Activated naive CD8-positive, alpha-beta T cell (primary cell): Measurements from ENCODE around the gene FEM1B.

Source experiments
- H3K27ac Mint-ChIP-seq: one replicate; pipeline ENCODE4 v1.8.0; 2021; ENCODE audit warnings: mixed read lengths
- H3K27me3 Mint-ChIP-seq: one replicate; pipeline ENCODE4 v1.8.0; 2021; ENCODE audit warnings: mixed read lengths
- H3K36me3 Mint-ChIP-seq: one replicate; pipeline ENCODE4 v1.8.0; 2021; ENCODE audit warnings: mixed read lengths
- H3K4me1 Mint-ChIP-seq: one replicate; pipeline ENCODE4 v1.8.0; 2021; ENCODE audit warnings: low read depth, mixed read lengths
- H3K4me3 Mint-ChIP-seq: one replicate; pipeline ENCODE4 v1.8.0; 2021; ENCODE audit warnings: mild to moderate bottlenecking, mixed read lengths
- H3K9me3 Mint-ChIP-seq: one replicate; pipeline ENCODE4 v1.8.0; 2021; ENCODE audit warnings: low read depth, mixed read lengths

FEM1B gene

DNA sequence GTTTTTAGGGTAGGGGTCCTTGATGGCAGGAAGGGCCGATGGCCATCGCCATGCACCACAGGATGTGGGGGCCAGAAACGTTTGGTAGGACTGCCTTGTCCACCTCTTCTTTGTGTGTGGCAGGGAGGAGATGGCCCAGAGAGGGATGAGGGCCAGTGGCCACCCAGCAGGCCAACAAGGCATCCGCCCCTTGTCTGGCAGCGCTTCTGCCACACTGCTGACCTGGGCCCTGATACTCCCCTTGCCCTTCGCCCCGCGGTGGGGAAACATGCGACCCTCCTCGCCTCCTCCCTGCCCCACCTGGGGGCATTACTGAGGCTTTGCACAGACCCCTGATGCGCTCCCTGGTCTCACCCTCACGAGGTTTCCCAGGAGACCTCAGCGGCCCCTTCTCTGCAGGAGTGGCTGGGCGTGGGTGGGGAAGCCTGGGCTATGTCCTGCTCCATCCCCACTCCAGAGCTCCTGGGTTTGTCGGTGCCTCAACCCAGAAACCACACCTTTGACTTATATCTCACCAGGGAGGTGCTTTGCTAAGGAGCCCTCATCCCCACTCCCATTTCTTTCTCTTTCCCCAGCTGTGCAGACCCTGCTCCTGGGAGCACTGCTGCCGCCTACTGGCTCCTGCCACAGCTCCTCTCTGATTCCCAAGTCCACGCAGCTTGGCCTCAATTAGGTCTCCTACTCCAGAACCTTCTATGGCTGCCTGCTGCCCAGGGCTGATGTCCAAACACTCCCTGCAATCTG lies 38.7 kb downstream of the FEM1B start:
- Mint-ChIP-seq H3K4me1 (no peaks in the 10 kb centered on the region), H3K36me3 (no peaks in the 10 kb centered on the region), H3K9me3 (no peaks in the 10 kb centered on the region), H3K4me3 (no peak overlapping the region), H3K27me3 (peaks cover 2% of the 10 kb centered on the region), H3K27ac (no peak overlapping the region)

DNA sequence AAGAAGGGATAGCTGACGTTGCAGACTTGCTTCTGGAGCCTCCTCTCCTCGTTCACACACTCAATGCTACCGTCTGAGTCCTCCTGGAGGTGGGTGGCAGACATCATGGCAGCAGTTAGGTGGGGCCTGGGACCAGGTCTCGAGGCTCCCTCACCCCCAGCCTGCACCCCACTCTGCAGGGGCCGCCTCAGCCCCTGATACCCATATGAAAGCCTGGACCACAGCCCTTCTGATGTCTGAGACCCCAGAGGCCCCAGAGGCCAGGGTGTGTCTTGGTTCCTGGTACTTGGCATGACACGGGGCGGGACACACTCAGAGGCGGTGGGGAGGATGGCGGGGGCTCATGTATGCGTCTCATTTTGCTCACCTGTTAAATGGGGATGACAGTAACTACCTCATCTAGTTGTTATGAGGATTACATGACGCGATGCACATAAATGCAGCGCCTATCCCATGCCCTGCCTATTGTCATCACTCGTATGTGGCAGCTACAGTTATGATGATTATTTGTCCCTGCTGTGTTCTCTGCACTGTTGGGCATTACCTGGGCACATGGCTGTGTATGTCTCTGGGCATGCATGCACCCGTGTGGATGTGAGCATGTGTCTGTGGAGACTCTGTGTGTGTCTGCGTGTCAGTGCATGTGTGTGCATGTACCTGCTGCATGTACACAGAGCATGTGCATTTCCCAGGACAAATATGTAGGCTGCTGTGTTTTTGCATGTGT lies 39.9 kb downstream of the FEM1B start:
- H3K4me3 Mint-ChIP-seq, result no peak overlapping the region
- no peaks in the 10 kb centered on the region for H3K9me3 Mint-ChIP-seq
- H3K27me3 Mint-ChIP-seq, result peaks cover 2% of the 10 kb centered on the region
- no peak overlapping the region for H3K27ac Mint-ChIP-seq
- no peaks in the 10 kb centered on the region for H3K4me1 Mint-ChIP-seq
- H3K36me3 Mint-ChIP-seq, result no peaks in the 10 kb centered on the region

DNA sequence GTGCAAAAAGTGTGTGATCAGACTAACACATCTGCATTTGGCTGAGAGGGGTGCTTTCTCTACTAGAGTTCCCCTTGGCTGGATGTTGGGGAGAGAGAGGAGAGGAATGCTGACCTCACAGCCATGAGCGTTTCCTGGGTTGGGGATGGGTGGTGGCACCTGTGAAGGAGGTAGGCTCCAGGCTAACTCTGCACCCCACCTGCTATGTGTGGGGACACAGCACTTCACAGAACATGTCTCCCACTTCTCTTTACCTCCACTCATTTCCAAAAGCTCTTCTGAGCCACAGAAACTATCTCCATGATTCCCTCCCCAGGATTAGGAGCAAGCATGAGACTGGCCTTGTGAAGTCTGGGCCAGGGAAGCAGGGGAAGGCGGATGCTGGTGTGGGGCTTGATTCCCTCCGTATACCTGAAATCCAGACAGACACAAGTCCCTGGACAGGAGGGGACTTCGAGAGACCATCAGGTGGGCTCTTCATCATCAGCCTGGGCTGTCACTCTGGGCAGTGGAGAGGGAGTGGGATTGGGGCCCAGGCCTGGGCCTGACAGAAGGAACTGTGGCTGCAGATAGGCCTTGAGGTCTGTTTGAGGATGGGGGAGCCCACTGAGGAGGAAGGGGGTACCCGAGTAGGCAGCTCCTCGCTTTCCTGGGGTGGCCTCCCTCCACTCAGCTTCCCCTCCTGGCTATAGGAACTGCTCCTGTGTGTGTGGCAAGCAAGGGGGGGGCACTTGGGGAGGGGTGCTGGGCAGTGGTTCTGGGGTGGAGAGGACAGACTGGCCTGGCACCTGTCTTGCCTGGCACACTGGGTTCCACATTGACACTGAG lies 40.7 kb downstream of the FEM1B start:
- Mint-ChIP-seq H3K36me3 (no peaks in the 10 kb centered on the region), H3K27me3 (peaks cover 2% of the 10 kb centered on the region), H3K4me3 (no peak overlapping the region), H3K4me1 (no peaks in the 10 kb centered on the region), H3K9me3 (no peaks in the 10 kb centered on the region), H3K27ac (no peak overlapping the region)

DNA sequence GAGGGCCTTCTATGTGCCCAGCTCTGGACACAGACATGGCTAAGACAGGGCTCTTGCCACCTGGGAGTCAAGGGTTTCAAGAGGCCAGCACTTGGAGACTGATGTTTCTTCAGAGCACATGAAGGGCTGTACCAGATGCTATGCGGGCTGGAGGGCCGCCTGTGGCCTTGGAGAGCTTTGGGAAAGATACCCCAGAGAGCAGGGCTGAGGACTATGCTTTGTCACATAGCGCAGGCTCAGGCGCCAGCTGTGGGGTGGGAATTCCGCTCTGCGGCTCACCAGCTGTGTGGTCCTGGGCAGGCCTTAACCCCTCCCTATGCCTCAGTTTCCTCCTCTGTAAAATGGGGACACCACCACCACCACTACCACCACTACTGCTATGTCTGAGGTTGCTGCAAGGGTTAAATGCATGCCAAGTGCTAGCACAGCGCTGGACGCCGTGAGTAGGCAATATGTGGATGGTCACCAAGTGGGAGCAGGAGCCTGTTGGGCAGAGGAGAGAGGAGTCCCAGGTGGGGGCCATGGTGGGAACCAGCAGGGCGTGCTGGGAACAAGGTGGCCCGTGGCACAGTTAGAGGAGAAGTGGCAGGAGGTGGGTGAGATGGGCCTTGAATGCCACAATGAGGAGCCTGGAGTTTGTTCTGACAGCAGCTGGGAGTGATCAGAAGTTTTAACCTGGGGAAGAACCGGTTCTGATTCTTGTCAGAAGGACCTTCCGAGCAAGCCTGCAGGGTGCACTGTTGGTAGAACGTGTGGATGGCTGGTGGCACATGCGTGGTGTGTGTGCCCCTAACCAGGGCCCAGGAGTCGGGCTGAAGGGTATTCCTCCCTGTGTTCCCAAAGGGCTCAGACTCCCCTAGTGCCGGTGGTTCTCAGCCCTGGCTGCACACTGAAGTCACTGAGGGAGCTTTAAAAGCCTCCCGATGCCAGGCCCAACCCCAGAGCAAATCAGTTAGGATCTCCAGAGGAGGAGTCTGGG lies 41.7 kb downstream of the FEM1B start:
- Mint-ChIP-seq H3K4me3 (no peak overlapping the region), H3K27ac (no peak overlapping the region), H3K4me1 (no peaks in the 10 kb centered on the region), H3K9me3 (no peaks in the 10 kb centered on the region), H3K36me3 (no peaks in the 10 kb centered on the region), H3K27me3 (peaks cover 2% of the 10 kb centered on the region)

DNA sequence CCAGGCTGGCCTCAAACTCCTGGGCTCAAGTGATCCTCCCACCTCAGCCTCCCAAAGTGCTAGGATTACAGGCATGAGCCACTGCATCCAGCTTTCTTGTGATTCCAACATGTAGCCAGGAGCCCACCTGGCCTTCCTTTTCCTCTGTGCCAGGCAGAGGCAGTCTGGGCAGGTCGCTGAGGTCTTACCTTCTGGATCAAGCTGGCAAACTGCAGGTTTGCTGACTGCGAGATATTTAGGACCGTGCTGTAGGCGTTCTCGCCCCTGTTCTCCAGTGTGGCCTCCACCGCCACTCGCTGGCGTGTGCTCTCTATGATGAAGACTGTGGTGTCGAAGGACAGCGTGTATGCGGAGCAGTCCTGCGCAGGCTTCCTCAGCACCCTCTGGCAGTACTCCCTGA lies 42.5 kb downstream of the FEM1B start:
- H3K27ac Mint-ChIP-seq, result no peak overlapping the region
- H3K4me3 Mint-ChIP-seq, result no peak overlapping the region
- H3K27me3 Mint-ChIP-seq, result peaks cover 2% of the 10 kb centered on the region

DNA sequence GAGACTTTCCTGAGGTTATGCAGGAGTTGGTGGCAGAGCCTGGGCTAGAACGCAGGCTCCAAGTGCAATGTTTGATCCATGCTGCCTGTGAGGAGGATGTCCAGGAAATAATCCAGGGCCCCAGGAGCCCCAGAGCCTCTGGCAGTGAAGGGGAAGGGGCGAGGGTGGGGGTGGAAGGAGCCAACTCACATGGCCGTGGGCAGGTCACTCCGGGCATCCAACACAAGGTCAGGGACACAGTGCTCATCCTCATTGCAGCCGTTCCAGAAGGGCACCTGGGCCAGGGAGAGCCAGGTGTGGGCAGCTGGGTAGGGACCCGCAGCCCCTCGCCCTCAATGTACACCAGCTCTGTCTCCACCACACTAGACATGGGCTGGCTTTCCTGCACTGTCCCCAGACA lies 43.7 kb downstream of the FEM1B start:
- H3K4me3 Mint-ChIP-seq, result no peak overlapping the region
- no peaks in the 10 kb centered on the region for H3K9me3 Mint-ChIP-seq
- H3K27me3 Mint-ChIP-seq, result peaks cover 2% of the 10 kb centered on the region
- no peaks in the 10 kb centered on the region for H3K36me3 Mint-ChIP-seq
- H3K4me1 Mint-ChIP-seq, result peaks cover 2% of the 10 kb centered on the region
- no peak overlapping the region for H3K27ac Mint-ChIP-seq

More for the DNA sequence above, 42.5 kb downstream of the FEM1B start:
- H3K36me3 Mint-ChIP-seq, result no peaks in the 10 kb centered on the region
- H3K9me3 Mint-ChIP-seq, result no peaks in the 10 kb centered on the region
- H3K4me1 Mint-ChIP-seq, result no peaks in the 10 kb centered on the region

DNA sequence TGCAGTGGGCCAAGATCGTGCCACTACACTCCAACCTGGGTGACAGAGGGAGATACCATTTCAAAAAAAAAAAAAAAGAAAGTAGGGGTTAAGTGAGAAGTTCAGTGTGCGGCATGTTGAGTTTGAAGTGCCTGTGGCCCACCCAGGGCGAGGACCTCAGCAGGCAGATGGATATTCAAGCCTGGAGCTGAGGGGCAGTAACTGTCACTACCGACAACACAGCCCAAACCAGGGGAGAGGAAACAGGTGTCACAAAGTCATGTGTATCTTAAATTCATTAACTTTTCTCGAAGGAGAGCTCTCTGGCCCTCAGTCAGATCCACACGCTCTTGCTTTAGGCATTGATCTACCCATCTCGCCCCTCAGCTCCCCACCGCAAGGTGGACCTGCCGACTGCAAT lies 45.3 kb downstream of the FEM1B start:
- Mint-ChIP-seq H3K36me3 (no peaks in the 10 kb centered on the region), H3K4me3 (no peak overlapping the region), H3K9me3 (no peaks in the 10 kb centered on the region), H3K27ac (no peak overlapping the region), H3K27me3 (no peaks in the 10 kb centered on the region), H3K4me1 (peaks cover 18% of the 10 kb centered on the region)

DNA sequence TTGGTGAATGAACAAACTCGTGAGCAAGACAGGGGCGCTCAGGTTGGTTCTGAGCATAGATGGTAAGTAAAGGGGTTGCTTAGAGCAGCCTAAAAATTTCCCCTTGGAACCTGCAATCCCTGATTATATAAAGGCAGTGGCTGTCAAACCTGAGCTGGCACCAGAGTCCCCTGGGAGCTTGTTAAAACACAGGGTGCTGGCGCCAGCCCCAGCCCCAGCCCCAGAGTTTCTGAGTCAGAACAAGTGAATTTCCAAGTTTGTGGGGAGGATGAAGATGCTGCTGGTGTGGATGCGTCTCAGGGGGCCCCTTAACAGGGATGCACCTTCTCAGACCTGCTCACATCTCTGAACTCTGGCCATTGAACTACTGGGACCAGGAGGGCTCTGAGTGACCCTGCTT lies 48.2 kb downstream of the FEM1B start:
- Mint-ChIP-seq H3K4me3 (no peak overlapping the region), H3K27me3 (no peaks in the 10 kb centered on the region), H3K4me1 (peaks cover 31% of the 10 kb centered on the region), H3K36me3 (no peaks in the 10 kb centered on the region), H3K9me3 (no peaks in the 10 kb centered on the region), H3K27ac (no peak overlapping the region)

DNA sequence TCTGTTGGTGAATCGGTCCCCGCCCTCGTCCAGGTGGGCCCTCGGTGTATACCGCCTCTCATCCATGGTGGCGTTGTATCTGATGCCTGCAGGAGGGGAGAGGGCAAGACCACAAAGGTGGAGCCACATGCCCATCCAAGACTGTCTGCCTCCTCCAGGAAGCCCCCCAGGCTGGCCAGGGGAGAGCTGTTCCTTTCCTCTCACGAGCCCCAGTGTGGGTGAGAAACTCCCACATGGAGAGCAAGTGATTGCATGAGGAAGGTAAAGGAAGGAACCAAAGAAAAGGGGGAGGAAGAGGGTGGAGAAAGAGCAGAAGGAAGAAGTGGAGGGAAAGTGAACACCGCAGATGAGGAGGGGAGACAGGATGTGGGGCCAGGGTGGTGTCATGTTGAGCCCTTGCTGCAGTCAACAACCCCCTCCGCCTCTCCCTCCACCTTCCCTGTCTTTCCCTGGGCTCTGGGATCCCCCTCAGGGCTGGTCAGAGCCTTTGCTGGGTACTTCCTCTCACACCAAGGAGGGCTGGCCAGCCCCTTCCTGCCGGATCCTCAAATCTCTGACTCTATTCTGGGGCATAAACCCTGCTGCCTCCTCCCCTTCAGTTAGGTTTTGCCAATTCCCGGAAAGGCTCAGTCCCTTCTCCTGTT lies 49.3 kb downstream of the FEM1B start:
- Mint-ChIP-seq H3K27ac (no peak overlapping the region), H3K27me3 (no peaks in the 10 kb centered on the region), H3K36me3 (no peaks in the 10 kb centered on the region), H3K9me3 (no peaks in the 10 kb centered on the region), H3K4me3 (no peak overlapping the region), H3K4me1 (peaks cover 31% of the 10 kb centered on the region)

DNA sequence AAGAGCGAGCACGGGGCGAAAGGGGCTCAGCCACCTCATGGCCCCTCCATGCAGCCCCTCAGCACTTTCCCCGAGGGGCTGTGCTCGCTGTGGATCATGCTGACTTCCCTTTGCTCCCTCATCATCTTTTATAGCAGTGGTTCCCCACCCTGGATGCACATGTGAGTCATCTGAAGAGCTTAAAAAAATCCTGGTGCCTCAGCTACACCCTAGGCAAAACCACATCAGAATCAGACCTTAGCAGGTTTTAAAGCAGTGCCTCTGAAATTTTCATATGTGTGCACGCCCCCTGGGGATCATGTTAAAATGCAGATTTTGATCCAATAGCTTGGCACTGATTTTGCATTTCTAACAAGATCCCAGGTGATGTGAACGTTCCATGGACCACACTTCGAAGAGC lies 50.9 kb downstream of the FEM1B start:
- peaks cover 31% of the 10 kb centered on the region for H3K4me1 Mint-ChIP-seq
- H3K36me3 Mint-ChIP-seq, result no peaks in the 10 kb centered on the region
- no peaks in the 10 kb centered on the region for H3K9me3 Mint-ChIP-seq
- H3K27me3 Mint-ChIP-seq, result no peaks in the 10 kb centered on the region
- H3K27ac Mint-ChIP-seq, result no peak overlapping the region
- H3K4me3 Mint-ChIP-seq, result no peak overlapping the region

DNA sequence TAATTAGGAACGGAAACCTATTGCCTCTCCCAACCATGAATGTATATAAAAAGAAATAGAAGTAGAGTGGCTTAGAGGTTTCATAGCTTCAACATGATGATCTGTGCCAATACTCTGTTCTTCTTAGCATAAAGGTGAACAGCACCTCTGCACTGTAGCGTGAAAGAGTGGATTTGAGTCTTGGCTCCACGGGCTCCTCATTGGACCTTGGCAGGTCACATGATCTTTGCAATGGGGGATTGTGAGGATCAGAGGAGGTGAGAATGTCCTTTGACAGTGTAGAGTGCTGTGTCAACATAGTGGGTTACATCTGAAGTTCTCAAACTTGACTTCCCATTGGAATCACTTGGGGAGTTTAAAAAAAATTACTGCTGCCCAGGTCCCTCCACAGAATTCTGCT lies 51.4 kb downstream of the FEM1B start:
- no peak overlapping the region for H3K4me3 Mint-ChIP-seq
- no peaks in the 10 kb centered on the region for H3K9me3 Mint-ChIP-seq
- H3K4me1 Mint-ChIP-seq, result peaks cover 31% of the 10 kb centered on the region
- no peaks in the 10 kb centered on the region for H3K27me3 Mint-ChIP-seq
- no peak overlapping the region for H3K27ac Mint-ChIP-seq
- H3K36me3 Mint-ChIP-seq, result no peaks in the 10 kb centered on the region

DNA sequence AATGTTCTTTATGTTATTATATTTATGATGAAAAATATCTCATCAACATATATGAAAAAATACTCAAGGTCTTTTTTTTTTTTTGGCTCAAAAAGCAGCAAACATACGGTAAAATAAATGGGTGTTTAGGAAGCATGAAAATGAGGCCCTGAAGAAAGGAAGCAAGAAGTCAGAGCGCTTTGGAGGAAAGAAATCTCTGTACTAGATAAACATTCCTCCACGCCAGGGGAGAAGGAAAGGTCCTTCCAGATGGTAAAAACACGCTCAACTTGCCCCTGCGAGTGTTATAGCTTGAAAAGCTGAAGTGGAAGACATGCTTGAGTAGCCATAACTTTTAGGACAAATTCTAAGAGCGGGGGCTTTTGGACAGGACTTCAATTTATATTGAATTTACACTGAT lies 52.9 kb downstream of the FEM1B start:
- no peak overlapping the region for H3K27ac Mint-ChIP-seq
- no peaks in the 10 kb centered on the region for H3K36me3 Mint-ChIP-seq
- H3K27me3 Mint-ChIP-seq, result no peaks in the 10 kb centered on the region
- peaks cover 31% of the 10 kb centered on the region for H3K4me1 Mint-ChIP-seq
- H3K9me3 Mint-ChIP-seq, result no peaks in the 10 kb centered on the region
- H3K4me3 Mint-ChIP-seq, result no peak overlapping the region

DNA sequence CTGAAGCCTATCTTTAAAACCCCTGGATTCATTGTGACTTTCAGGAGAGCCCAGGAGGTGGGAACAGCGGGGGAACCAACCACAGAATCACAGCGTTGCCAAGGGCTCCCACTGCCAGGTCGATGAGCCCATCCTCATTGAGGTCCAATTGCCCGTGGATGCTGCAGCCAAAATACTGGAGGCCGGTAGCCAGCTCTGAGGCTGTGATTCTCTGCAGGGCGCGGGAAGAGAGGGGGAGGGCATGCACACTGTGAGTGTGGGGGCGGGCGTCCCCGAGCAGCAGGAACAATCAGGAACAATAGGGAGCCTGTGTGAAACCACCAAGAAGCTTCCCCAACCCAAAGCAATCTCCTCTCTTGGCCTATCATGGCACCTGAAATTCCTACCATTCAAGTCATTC lies 53.4 kb downstream of the FEM1B start:
- H3K27ac Mint-ChIP-seq, result no peak overlapping the region
- H3K4me1 Mint-ChIP-seq, result peaks cover 31% of the 10 kb centered on the region
- H3K27me3 Mint-ChIP-seq, result no peaks in the 10 kb centered on the region
- no peaks in the 10 kb centered on the region for H3K36me3 Mint-ChIP-seq
- H3K4me3 Mint-ChIP-seq, result no peak overlapping the region
- H3K9me3 Mint-ChIP-seq, result no peaks in the 10 kb centered on the region

DNA sequence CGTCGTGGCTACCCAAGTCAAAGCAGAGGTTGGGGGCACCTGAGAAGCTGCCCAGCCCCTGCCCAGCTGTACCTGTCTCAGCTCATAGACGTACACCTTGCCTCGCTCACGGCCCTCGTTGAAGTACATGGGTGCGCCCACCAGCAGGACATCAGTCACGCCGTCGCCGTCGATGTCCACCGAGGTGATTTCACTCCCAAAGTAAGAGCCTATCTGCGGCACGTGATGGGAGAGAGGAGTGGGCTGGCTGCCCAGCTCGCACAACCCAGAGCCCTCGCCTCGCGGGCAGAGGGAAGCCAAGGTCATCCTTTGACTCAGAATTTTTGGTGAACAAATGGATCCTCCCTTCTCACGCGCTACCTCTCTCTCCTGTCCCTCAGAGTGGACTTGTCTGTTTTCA lies 54.7 kb downstream of the FEM1B start:
- Mint-ChIP-seq H3K4me1 (peaks cover 18% of the 10 kb centered on the region), H3K36me3 (no peaks in the 10 kb centered on the region), H3K4me3 (no peak overlapping the region), H3K27ac (no peak overlapping the region), H3K9me3 (no peaks in the 10 kb centered on the region), H3K27me3 (no peaks in the 10 kb centered on the region)
